DOHH2 (cell line): Measurements from ENCODE around the gene TMTC2.

Source experiments
- H3F3A ChIP-seq: fragments of 200-600 bp; sonication (generic), shearing (Covaris generic); 2 replicates; pipeline ENCODE4 v1.6.0; 2016; ENCODE audit warnings: antibody characterized with exemption, mild to moderate bottlenecking; ENCODE audit not compliant: control insufficient read depth, insufficient read depth
- H3K27ac ChIP-seq: fragments of 200-600 bp; sonication (generic); 2 replicates; pipeline ENCODE4 v1.5.1; 2014; ENCODE audit warnings: low read depth, mild to moderate bottlenecking, low read length, moderate library complexity
- H3K27me3 ChIP-seq: fragments of 200-600 bp; sonication (generic); 2 replicates; pipeline ENCODE4 v1.6.1; 2014; ENCODE audit warnings: mild to moderate bottlenecking, low read length, mixed read lengths; ENCODE audit not compliant: control insufficient read depth
- H3K36me3 ChIP-seq: fragments of 200-600 bp; sonication (generic); 2 replicates; pipeline ENCODE4 v1.6.1; 2014; ENCODE audit warnings: mild to moderate bottlenecking, low read length, moderate library complexity, mixed read lengths; ENCODE audit not compliant: control insufficient read depth
- H3K4me1 ChIP-seq: fragments of 200-600 bp; sonication (generic); 2 replicates; pipeline ENCODE4 v1.6.1; 2014; ENCODE audit warnings: mild to moderate bottlenecking, low read length, mixed read lengths; ENCODE audit not compliant: control insufficient read depth
- H3K4me2 ChIP-seq: fragments of 200-600 bp; sonication (generic); 2 replicates; pipeline ENCODE4 v1.6.0; 2014; ENCODE audit warnings: mild to moderate bottlenecking, low read length, moderate library complexity
- H3K4me3 ChIP-seq: fragments of 200-600 bp; sonication (generic); 2 replicates; pipeline ENCODE4 v1.5.1; 2014; ENCODE audit warnings: mild to moderate bottlenecking, low read length, mixed read lengths
- H3K79me2 ChIP-seq: fragments of 200-600 bp; sonication (generic); 2 replicates; pipeline ENCODE4 v1.6.1; 2014; ENCODE audit warnings: mild to moderate bottlenecking, low read length, mixed read lengths; ENCODE audit not compliant: control insufficient read depth
- H3K9me2 ChIP-seq: fragments of 200-600 bp; sonication (generic); replicated peaks from 2 replicates; pipeline ENCODE4 v1.6.1; 2014; ENCODE audit warnings: mild to moderate bottlenecking, low read length, mixed read lengths; ENCODE audit not compliant: control insufficient read depth
- H3K9me3 ChIP-seq: fragments of 200-600 bp; sonication (generic); 2 replicates; pipeline ENCODE4 v1.6.1; 2014; ENCODE audit warnings: antibody characterized with exemption, low read length, mixed read lengths; ENCODE audit not compliant: control insufficient read depth, insufficient read depth
- H4K20me1 ChIP-seq: fragments of 200-600 bp; sonication (generic); 2 replicates; pipeline ENCODE4 v1.6.0; 2014; ENCODE audit warnings: low read depth, mild to moderate bottlenecking, antibody characterized with exemption, low read length, moderate library complexity; ENCODE audit not compliant: control insufficient read depth, insufficient read depth
- EZH2phosphoT487 ChIP-seq: fragments of 200-600 bp; sonication (generic); IDR thresholded peaks from 2 replicates; pipeline ENCODE4 v1.6.1; 2017; ENCODE audit warnings: borderline replicate concordance, mild to moderate bottlenecking, antibody characterized with exemption, low read length, moderate library complexity, mixed read lengths
- TF ChIP-seq, protein P1 (sequence below): fragments of 200-600 bp; sonication (generic); IDR thresholded peaks from one replicate; pipeline ENCODE4 v1.5.1; 2014; ENCODE audit warnings: antibody characterized with exemption, mild to moderate bottlenecking, low read depth, low read length; ENCODE audit not compliant: poor library complexity, severe bottlenecking

TMTC2 gene

GRCh38 chr12:82705774-82706173 is 19.1 kb downstream of the TMTC2 start:
- no peaks in the 10 kb centered on the region for H3K9me3 ChIP-seq
- no peaks in the 10 kb centered on the region for H3K27me3 ChIP-seq
- no peaks in the 10 kb centered on the region for H3K4me1 ChIP-seq
- TF ChIP-seq, protein P1, sequence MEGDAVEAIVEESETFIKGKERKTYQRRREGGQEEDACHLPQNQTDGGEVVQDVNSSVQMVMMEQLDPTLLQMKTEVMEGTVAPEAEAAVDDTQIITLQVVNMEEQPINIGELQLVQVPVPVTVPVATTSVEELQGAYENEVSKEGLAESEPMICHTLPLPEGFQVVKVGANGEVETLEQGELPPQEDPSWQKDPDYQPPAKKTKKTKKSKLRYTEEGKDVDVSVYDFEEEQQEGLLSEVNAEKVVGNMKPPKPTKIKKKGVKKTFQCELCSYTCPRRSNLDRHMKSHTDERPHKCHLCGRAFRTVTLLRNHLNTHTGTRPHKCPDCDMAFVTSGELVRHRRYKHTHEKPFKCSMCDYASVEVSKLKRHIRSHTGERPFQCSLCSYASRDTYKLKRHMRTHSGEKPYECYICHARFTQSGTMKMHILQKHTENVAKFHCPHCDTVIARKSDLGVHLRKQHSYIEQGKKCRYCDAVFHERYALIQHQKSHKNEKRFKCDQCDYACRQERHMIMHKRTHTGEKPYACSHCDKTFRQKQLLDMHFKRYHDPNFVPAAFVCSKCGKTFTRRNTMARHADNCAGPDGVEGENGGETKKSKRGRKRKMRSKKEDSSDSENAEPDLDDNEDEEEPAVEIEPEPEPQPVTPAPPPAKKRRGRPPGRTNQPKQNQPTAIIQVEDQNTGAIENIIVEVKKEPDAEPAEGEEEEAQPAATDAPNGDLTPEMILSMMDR = no peak
- no peak for TF ChIP-seq EZH2phosphoT487
- no peaks in the 10 kb centered on the region for H3K79me2 ChIP-seq
- H4K20me1 ChIP-seq = no peaks in the 10 kb centered on the region
- no peak overlapping the region for H3K4me3 ChIP-seq
- no peaks in the 10 kb centered on the region for H3K9me2 ChIP-seq
- H3K36me3 ChIP-seq = no peaks in the 10 kb centered on the region
- H3K27ac ChIP-seq = no peak overlapping the region
- H3K4me2 ChIP-seq = no peak overlapping the region
- H3F3A ChIP-seq = no peaks in the 10 kb centered on the region

GRCh38 chr12:82708061-82708879 is 21.6 kb downstream of the TMTC2 start:
- H4K20me1 ChIP-seq = no peaks in the 10 kb centered on the region
- H3K4me2 ChIP-seq = no peak overlapping the region
- H3K4me3 ChIP-seq = no peak overlapping the region
- TF ChIP-seq EZH2phosphoT487 = no peak
- TF ChIP-seq, protein P1 = no peak
- no peaks in the 10 kb centered on the region for H3K9me3 ChIP-seq
- no peak overlapping the region for H3K27ac ChIP-seq
- H3K4me1 ChIP-seq = no peaks in the 10 kb centered on the region
- no peaks in the 10 kb centered on the region for H3K79me2 ChIP-seq
- no peaks in the 10 kb centered on the region for H3K27me3 ChIP-seq
- no peaks in the 10 kb centered on the region for H3F3A ChIP-seq
- no peaks in the 10 kb centered on the region for H3K36me3 ChIP-seq
- H3K9me2 ChIP-seq = no peaks in the 10 kb centered on the region

- H3K79me2 ChIP-seq = no peaks in the 10 kb centered on the region
- H3K4me2 ChIP-seq = no peak overlapping the region
- H3K9me3 ChIP-seq = no peaks in the 10 kb centered on the region
- H3K27ac ChIP-seq = no peak overlapping the region
- no peaks in the 10 kb centered on the region for H4K20me1 ChIP-seq
- H3F3A ChIP-seq = no peaks in the 10 kb centered on the region
- no peaks in the 10 kb centered on the region for H3K9me2 ChIP-seq
- H3K27me3 ChIP-seq = no peaks in the 10 kb centered on the region
- H3K4me1 ChIP-seq = no peaks in the 10 kb centered on the region
- H3K36me3 ChIP-seq = no peaks in the 10 kb centered on the region
- H3K4me3 ChIP-seq = no peak overlapping the region
- no peak for TF ChIP-seq EZH2phosphoT487
- TF ChIP-seq, protein P1 = no peak
These were observed 23.2 kb downstream of the TMTC2 start for GRCh38 chr12:82709794-82710355.
